GM19023 (cell line): ENCODE results near the gene TOM1.
A peak's percentile ranks its signal among the peaks of the same experiment; 100 is the strongest.

Experiments
- ATAC-seq: cut with Tn5 transposase; IDR thresholded peaks from one replicate; pipeline ENCODE4 v1.9.1; 2021; ENCODE audit warnings: mild to moderate bottlenecking, moderate library complexity; ENCODE audit not compliant: unreplicated experiment

TOM1 gene

GRCh38 chr22:35343664-35344550 lies 44.2 kb downstream of the TOM1 start:
- ATAC-seq: no peak

- ATAC-seq: no peak
Measured at GRCh38 chr22:35344956-35345690, 45.4 kb downstream of the TOM1 start.

- ATAC-seq: no peak
Measured at GRCh38 chr22:35345808-35346505, 46.3 kb downstream of the TOM1 start.

DNA sequence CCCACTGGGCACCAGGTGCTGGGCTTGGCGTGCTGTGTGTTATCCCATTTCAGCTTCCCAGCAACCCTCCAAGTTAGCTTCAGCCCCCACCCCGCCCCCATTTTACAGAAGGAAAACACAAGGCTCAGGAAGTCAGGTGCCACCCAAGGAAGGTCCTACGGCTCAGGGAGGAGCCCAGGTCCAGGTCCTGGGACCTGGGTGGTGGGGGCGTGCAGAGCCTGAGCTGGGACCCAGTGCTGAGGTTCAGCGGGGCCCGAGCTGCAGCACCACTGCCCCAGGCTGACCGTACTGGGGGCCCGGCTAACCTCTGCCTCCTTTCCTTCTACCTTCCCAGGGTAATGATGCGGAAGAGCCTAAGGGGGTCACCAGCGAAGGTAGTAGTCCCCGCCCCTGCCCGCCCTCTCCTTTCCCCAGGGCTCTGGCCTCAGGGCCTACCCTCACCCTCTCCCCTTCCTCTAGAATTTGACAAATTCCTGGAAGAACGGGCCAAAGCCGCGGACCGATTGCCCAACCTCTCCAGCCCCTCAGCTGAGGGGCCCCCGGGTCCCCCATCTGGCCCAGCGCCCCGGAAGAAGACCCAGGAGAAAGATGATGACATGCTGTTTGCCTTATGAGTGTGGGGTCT lies 47.0 kb downstream of the TOM1 start:
- no peak for ATAC-seq

DNA sequence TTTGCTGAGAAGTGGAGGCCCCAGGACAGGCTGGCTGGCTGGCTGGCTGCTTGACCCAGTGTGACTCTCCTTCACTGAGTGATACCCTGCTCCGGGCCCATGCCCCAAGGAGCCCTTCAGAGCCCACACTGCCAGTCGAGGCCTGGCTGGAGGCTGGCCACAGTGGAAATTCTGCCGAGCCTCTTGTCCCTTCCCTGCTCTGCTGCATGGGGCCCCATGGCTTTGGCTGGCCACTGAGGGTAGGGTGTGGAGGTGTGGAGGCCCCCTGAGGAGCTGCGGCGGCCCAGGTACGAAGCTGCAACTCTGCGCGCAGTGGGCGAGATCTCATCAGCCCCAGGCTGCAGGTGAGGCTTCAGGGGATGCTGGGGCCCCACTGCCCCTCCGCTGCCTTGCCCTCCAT lies 47.8 kb downstream of the TOM1 start:
- ATAC-seq: no peak

DNA sequence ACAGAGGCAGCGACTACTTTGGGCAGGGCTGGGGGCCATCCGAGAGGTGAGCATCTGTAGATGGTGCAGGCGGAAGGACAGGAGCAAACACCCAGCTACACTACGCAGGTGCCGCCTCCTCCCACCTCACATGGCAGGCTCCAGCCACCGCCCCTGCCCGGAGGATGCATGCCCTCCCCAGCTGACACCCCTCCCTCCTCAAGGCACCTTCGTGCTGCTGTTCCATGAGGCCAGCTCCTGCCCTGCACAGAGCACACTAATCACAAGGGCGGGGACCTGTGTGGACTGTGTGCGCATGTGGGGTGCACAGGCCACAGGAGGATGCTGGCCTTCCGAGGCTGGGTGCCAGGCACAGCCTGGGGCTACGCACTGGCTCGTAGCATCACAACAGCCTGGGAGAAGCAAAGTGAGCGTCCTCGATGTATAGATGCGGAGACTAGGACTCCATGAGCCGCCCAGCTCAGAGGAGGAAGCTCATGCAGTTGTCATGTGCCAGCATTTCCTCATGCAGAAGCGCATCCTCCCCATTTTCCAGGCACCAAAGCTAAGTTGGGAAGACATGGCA lies 48.4 kb downstream of the TOM1 start:
- no peak for ATAC-seq

- no peak for ATAC-seq
Measured at GRCh38 chr22:35348703-35349102, 49.0 kb downstream of the TOM1 start.

DNA sequence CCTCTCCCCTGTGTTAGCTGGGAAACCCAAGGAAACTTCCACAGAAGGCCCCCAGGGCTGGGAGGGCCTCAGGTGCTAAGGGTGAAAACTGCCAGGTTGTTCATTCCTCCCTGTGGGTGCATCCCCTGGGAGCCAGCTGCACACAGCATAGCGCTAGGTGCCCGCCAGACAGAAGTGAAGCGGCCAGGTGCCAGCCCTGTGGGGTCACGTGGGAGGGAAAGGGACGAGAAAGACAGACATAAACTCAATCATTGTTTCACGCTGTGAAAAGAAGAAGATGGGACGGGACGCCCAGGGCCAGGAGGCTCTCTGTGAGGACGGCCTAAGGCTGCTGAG lies 49.6 kb downstream of the TOM1 start:
- ATAC-seq: no peak

DNA sequence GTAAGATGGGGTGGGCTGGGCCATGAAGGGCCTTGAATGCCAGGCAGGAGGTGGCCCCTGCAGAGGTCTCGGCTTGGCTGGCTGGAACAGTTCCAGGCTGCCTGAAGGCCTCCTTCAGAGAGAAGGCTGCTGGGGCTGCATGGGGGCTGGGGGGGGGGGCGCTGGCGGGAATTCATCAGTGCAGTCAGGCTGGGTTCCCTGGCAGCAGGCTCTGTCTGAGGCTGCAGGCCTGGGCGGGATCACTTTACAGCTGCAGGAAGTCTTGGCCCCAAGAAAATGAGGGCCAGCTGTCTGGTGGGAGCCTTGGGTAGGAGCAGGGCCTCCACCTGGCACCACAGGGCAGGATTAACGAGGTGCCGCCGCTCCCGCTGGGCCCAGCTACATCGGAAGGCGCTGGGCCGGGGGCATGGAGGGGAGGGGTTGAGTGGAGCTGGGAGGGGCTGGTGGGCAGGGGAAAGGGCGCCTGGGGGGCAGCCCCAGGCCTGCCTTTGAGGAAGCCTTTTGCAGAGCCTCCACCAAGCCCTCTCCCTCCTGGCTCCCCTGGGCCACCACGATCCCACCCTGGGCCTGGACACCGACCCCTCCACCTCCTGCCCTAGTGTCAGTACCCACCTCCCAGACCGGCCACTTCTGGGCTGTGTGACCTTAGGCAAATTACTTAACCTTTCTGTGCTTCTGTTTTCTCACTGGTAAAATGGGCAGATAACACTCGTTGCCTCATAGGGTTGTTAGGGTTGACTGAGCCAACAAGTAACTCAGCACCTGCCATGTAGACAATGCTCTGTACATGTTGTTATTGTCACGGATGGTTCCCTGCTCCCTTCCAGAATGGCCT lies 50.2 kb downstream of the TOM1 start:
- no peak for ATAC-seq

DNA sequence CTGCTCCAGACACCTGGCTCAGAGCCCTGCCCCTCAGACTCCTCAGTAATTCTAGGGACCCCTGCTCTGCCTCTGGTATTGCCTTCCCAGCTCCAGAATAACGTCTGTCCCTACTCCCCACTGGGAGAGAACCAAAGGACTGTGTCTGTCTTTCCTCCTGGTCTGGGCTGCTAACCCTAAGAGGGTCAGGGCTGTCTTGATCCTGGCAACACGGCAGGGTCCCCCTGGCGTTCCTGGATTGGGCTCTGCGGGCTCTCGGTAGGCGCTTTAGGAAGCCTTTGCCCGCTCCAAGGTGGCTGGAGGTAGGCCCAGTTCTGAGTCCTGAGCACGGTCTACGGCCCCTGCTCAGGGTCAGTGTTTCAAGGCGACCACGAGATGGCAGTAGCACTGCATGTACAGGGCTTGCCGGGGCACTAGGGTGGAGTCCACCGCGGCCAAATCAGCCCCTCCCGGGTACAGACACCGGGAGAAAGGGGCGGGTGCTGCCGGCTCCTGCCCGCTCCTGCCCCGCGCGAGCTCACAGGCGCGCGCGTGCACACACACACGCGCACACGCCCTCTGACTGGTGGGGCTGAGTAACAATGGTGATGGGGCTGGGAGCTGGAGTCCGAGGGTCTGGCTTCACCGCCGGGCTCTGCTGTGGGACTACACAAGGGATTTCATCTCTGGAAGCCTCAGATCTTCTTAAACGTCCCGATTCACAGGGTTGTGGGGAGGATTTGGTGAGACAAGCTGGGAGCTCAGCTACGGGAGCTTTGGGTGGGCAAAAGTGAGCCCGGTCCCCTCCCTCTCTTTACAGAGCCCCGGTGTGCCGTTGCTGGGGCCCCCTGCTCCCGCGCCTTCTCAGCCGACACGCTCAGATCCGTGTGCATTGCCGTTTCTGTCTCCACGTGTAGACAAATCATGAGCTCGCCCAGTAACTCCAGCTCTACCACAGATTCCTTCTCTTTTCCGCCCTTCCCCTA lies 51.1 kb downstream of the TOM1 start:
- ATAC-seq: peak; percentile 87

GRCh38 chr22:35352214-35353111 lies 52.8 kb downstream of the TOM1 start:
- ATAC-seq: no peak

GRCh38 chr22:35353318-35353717 lies 53.6 kb downstream of the TOM1 start:
- ATAC-seq: no peak

DNA sequence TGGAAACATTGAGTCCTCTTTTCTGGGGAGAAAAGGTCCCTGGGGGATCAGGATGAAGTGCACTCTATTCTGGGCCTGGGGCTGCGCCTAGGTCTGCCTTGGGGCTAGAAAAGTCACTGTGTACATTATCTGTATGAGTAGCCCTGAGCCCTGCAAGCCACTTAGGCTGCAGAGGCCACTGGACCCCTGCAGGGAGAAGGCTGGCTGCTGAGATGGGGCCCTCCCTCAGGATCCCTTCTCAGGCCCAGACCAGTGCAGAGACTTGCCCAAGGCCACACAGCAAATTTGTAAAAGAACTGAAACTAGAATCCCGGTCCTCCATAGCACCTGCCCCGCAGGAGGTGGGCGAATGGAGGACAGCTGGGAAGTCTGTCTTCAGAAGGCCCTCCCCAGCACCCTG lies 54.4 kb downstream of the TOM1 start:
- no peak for ATAC-seq

DNA sequence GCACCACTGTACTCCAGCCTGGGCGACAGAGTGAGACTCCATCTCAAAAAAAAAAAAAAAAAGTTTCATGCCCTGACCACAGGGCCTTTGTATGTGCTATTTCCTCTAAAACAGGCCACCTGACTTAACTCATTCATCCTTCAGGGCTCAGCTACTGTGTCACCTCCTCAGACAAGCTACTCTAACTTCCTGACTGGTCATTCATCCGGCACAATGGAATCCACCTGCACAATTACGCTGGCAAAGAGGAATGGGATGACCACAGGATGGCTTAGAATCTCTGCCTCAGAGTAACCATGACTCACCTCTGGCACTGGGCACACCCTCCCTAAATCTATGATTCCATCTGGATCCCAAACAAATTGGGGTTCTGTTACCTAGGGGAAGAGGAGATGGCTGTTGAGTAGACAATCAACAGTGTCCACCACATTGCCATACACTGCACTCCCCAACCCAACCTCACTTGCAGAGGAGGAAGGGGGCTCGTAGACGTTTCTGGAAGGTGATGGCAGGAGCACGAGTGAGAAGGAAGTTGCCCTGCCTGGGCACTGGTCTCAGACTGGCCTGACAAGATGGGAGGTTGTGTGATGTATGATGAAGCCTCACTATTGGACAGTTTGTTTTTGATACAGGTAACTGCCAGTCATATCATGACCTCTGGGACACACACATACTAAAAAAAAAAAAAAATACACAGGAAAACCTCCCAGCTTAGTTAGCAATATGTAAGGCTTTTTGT lies 58.4 kb downstream of the TOM1 start:
- no peak for ATAC-seq

GRCh38 chr22:35359380-35360065 lies 59.8 kb downstream of the TOM1 start:
- ATAC-seq: no peak

DNA sequence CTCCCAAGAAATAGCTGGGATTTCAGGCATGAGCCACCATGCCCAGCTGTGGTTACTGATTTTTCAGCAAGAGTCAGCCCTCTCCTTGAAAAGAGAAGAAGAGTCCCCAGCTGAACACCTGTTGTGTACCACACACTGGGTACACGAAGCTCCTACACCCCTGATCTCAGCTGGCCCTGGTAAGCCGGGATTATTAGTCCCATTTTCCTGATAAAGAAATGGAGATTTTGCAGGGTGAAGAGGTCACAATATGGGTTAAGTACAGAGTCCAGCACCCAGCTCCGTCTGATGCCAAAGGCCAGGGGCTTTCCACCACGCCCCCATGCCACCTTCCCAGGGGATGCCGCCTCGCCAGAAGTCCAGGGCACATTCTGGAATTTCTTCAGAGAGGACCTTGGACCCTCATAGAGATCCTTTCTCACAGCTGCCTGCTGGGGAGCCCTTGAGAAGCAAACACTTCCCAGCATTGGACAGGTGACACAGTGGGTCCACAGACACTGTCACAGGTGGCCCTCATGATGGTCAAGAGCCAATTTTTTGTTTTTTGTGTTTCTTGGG lies 61.4 kb downstream of the TOM1 start:
- no peak for ATAC-seq
